Duodenal mucosa (tissue), 2 donors: ENCODE data around the gene PHACTR4.

Source experiments
- H3K27ac ChIP-seq: one replicate; pipeline ENCODE4 v1.7.0; 2013; ENCODE audit warnings: low read depth, low read length
- H3K27me3 ChIP-seq, 2 donors: one replicate each; pipeline ENCODE4 v1.7.0; 2013; ENCODE audit warnings: low read length in 2 of 2, control low read depth in 1 of 2; ENCODE audit not compliant: insufficient read depth in 2 of 2, control insufficient read depth in 1 of 2
- H3K36me3 ChIP-seq, 2 donors: one replicate each; pipeline ENCODE4 v1.7.0; 2013; ENCODE audit warnings: low read length in 2 of 2, control low read depth in 1 of 2; ENCODE audit not compliant: insufficient read depth in 2 of 2, control insufficient read depth in 1 of 2
- H3K4me1 ChIP-seq, 2 donors: one replicate each; pipeline ENCODE4 v1.7.0; 2013; ENCODE audit warnings: low read length in 2 of 2, control low read depth in 1 of 2; ENCODE audit not compliant: insufficient read depth in 2 of 2, control insufficient read depth in 1 of 2
- H3K4me3 ChIP-seq, 2 donors: one replicate each; pipeline ENCODE4 v1.7.0; 2013; ENCODE audit warnings: low read length in 2 of 2, low read depth in 1 of 2
- H3K9ac ChIP-seq, 2 donors: one replicate each; pipeline ENCODE4 v1.7.0; 2013; ENCODE audit warnings: low read length in 2 of 2, low read depth in 1 of 2
- H3K9me3 ChIP-seq, 2 donors: one replicate each; pipeline ENCODE4 v1.7.0; 2013; ENCODE audit warnings: low read length in 2 of 2, control low read depth in 1 of 2; ENCODE audit not compliant: control insufficient read depth in 1 of 2

The PHACTR4 gene

GRCh38 chr1:28480308-28480707, 110.8 kb downstream of the PHACTR4 start:
- H3K9me3 ChIP-seq: no peaks in the 10 kb centered on the region
- no peak overlapping the region for H3K9ac ChIP-seq
- no peaks in the 10 kb centered on the region for H3K4me1 ChIP-seq
- no peak overlapping the region for H3K27ac ChIP-seq
- H3K27me3 ChIP-seq: no peaks in the 10 kb centered on the region
- H3K4me3 ChIP-seq: no peak overlapping the region
- peaks cover 8 to 49% of the 10 kb centered on the region in 2 donors for H3K36me3 ChIP-seq

- Histone ChIP-seq H3K9me3 (no peaks in the 10 kb centered on the region), H3K27ac (no peak overlapping the region), H3K4me3 (no peak overlapping the region), H3K4me1 (no peaks in the 10 kb centered on the region), H3K36me3 (peaks cover 8 to 48% of the 10 kb centered on the region in 2 donors), H3K9ac (no peak overlapping the region), H3K27me3 (no peaks in the 10 kb centered on the region)
Observed at GRCh38 chr1:28482138-28482537, 112.6 kb downstream of the PHACTR4 start.

DNA sequence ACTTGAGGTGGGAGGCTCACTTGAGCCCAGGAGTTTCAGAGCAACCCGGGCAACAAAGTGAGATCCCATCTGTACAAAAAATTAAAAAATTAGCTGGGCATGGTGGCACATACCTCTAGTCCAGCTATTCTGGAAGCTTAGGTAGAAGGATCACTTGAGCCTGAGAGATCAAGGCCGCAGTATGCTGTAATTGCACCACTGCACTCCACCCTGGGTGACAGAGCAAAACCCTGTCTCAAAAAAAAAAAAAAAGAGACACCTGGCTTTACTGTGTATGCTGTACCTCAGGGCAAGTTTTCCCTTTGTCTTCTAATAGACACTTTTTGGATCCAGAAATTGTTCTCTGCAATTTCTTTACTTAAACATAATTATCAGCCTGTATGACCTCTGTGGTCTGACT, 113.2 kb downstream of the PHACTR4 start:
- Histone ChIP-seq H3K27ac (no peak overlapping the region), H3K36me3 (peaks cover 8 to 47% of the 10 kb centered on the region in 2 donors), H3K4me3 (no peak overlapping the region), H3K9me3 (no peaks in the 10 kb centered on the region), H3K9ac (no peak overlapping the region), H3K4me1 (no peaks in the 10 kb centered on the region), H3K27me3 (no peaks in the 10 kb centered on the region)

DNA sequence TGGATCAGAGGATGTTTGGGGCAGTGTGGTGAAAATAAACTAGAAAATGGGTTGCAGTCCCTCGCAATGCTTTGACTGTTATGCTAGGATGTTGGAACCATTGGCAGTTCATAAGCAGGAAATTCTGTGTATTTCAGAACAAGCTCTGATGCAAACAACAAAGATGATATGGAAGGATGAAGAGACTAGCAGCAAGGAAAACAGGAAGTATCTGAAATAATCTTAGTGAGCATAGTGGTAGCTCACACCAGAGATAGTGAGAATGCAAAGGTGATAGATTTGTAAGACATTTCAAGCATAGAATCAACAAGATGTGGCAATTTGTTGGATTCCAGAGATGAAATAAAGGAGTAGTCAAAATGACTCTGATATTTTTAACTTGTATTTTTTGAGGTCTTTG, 125.2 kb downstream of the PHACTR4 start:
- Histone ChIP-seq H3K9ac (no peak overlapping the region), H3K36me3 (peaks cover 16 to 51% of the 10 kb centered on the region in 2 donors), H3K27ac (no peak overlapping the region), H3K9me3 (no peaks in the 10 kb centered on the region), H3K27me3 (no peaks in the 10 kb centered on the region), H3K4me1 (no peaks in the 10 kb centered on the region), H3K4me3 (no peak overlapping the region)

DNA sequence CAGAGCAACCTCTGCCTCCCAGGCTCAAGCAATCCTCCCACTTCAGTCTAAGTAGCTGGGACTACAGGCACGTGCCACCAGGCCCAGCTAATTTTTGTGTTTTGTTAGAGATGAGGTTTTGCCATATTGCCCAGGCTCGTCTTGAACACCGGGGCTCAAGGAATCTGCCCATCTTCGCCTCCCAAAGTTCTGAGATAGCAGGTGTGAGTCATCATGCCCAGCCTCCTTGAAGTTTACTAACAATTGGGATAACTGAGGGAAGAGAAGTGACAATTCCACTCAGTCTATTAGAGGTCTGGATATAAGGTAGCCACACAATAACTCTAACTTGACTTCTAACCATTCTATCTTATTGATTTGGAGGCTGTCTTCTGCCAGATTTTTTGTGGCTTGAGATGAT, 130.0 kb downstream of the PHACTR4 start:
- H3K4me1 ChIP-seq: peaks cover 17 to 18% of the 10 kb centered on the region in 2 donors
- H3K9me3 ChIP-seq: no peaks in the 10 kb centered on the region
- H3K27me3 ChIP-seq: no peaks in the 10 kb centered on the region
- no peak overlapping the region for H3K4me3 ChIP-seq
- no peak overlapping the region for H3K27ac ChIP-seq
- no peak overlapping the region for H3K9ac ChIP-seq
- peaks cover 8 to 17% of the 10 kb centered on the region in 2 donors for H3K36me3 ChIP-seq

DNA sequence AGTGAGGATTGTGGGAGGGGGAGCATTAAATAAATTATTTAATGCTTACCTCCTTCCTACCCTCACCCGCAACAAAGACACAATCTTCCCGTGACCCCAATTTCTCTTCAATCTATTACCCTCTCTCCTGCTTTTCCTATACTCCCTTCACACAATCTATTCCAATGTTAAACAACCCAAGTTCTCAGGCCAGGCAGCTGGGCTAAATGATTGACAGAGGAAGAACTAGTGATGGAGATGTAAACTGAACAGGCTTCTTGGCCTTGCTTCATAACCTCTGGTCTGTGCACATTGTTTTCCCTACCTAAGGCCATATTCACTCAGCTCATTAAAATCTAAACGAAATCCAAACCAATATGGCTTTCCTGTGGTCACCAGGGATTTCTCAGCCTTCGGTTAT, 132.4 kb downstream of the PHACTR4 start:
- no peak overlapping the region for H3K9ac ChIP-seq
- H3K27me3 ChIP-seq: no peaks in the 10 kb centered on the region
- no peak overlapping the region for H3K27ac ChIP-seq

GRCh38 chr1:28503117-28503516, 133.6 kb downstream of the PHACTR4 start:
- Histone ChIP-seq H3K27me3 (no peaks in the 10 kb centered on the region), H3K4me3 (peak overlapping the region in 1 of 2 donors; percentile 35), H3K36me3 (peaks cover 8 to 9% of the 10 kb centered on the region in 2 donors), H3K27ac (no peak overlapping the region), H3K9me3 (no peaks in the 10 kb centered on the region), H3K4me1 (peaks cover 22 to 32% of the 10 kb centered on the region in 2 donors), H3K9ac (no peak overlapping the region)

More for the DNA sequence above, 132.4 kb downstream of the PHACTR4 start:
- H3K9me3 ChIP-seq: no peaks in the 10 kb centered on the region
- no peak overlapping the region for H3K4me3 ChIP-seq
- peaks cover under 1 to 3% of the 10 kb centered on the region in 2 donors for H3K36me3 ChIP-seq
- H3K4me1 ChIP-seq: peaks cover 17 to 21% of the 10 kb centered on the region in 2 donors

DNA sequence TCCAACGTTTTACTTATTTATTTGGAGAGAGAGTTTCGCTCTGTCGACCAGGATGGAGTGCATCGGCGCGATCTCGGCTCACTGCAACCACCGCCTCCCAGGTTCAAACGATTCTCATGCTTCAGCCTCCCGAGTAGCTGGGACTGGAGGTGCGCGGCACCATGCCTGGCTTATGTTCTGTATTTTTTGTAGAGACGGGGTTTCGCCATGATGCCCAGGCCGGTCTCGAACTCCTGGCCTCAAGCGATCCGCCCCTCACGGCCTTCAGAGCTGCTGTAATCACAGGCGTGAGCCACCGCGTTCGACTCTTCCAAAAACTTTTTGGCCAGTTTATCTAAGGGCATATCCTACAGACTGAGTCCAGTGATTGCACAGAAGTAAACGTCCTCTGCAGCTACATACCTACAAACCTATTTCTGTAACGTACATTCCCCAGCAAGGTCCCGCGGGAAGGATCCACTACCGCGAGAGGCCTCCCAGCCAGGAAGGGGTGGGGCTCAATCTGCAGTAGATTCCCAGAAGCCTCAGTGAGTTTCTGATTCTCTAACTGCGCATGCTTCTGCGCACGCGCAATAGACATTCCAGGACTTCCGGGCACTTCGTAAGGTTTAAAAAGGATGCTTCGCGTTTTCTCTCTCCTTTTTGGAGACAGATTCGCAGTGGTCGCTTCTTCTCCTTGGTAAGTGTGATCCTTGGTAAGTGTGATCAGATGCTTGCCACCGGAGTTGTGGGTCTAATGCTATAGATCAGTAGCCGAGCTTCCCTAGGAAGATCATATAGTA, 136.1 kb downstream of the PHACTR4 start, which contains the start of gene RCC1:
Gene RCC1, plus strand, starts transcription at position 638 of the 782 bp plus-strand sequence. CDS start 23,824 bp downstream, outside the sequence.
- Histone ChIP-seq H3K27me3 (no peaks in the 10 kb centered on the region), H3K4me1 (peaks cover 34 to 57% of the 10 kb centered on the region in 2 donors), H3K9ac (peak within 1 kb of the TSS; percentile 83 to 93), H3K27ac (peak within 1 kb of the TSS; percentile 76), H3K9me3 (no peaks in the 10 kb centered on the region), H3K4me3 (peak within 1 kb of the TSS; percentile 84 to 87), H3K36me3 (peaks cover 31 to 33% of the 10 kb centered on the region in 2 donors)

GRCh38 chr1:28506907-28507246, 137.3 kb downstream of the PHACTR4 start:
- H3K4me3 ChIP-seq: peak overlapping the region; percentile 84 to 87
- peak overlapping the region; percentile 60 for H3K27ac ChIP-seq
- H3K9ac ChIP-seq: peak overlapping the region; percentile 83 to 93
- peaks cover 26 to 51% of the 10 kb centered on the region in 2 donors for H3K4me1 ChIP-seq
- peaks cover 38 to 43% of the 10 kb centered on the region in 2 donors for H3K36me3 ChIP-seq
- no peaks in the 10 kb centered on the region for H3K27me3 ChIP-seq
- H3K9me3 ChIP-seq: no peaks in the 10 kb centered on the region

- Histone ChIP-seq H3K27ac (peak overlapping the region; percentile 60), H3K9ac (peak overlapping the region; percentile 83 to 93), H3K36me3 (peaks cover 38 to 47% of the 10 kb centered on the region in 2 donors), H3K9me3 (no peaks in the 10 kb centered on the region), H3K4me3 (peak overlapping the region; percentile 84 to 87), H3K4me1 (peaks cover 22 to 47% of the 10 kb centered on the region in 2 donors), H3K27me3 (no peaks in the 10 kb centered on the region)
Observed at GRCh38 chr1:28507247-28507645, 137.7 kb downstream of the PHACTR4 start.
